Type B pancreatic cell (in vitro differentiated cells): ENCODE results near the gene HLA-DPA1. TPM values are rescaled to one million over a fixed set of nuclear protein-coding genes. Genes with fewer than 3 reads are reported as not detected.
A peak's percentile ranks its signal among the peaks of the same experiment; 100 is the strongest.

Experiments used
- DNase-seq: peaks from one replicate; pipeline ENCODE4 v3.0.0; 2021; ENCODE audit warnings: mixed read lengths; ENCODE audit not compliant: unreplicated experiment; ENCODE audit errors: extremely low spot score
- H3K27ac Mint-ChIP-seq: 2 replicates; pipeline ENCODE4 v1.8.0; 2021; ENCODE audit warnings: mild to moderate bottlenecking, mixed read lengths
- H3K27me3 Mint-ChIP-seq: 2 replicates; pipeline ENCODE4 v1.8.0; 2021; ENCODE audit warnings: mixed read lengths
- H3K36me3 Mint-ChIP-seq: 2 replicates; pipeline ENCODE4 v1.8.0; 2021; ENCODE audit warnings: mixed read lengths
- H3K4me1 Mint-ChIP-seq: one replicate; pipeline ENCODE4 v1.8.0; 2021; ENCODE audit warnings: mixed read lengths; ENCODE audit not compliant: unreplicated experiment
- H3K4me3 Mint-ChIP-seq: 2 replicates; pipeline ENCODE4 v1.8.0; 2021; ENCODE audit warnings: mild to moderate bottlenecking, mixed read lengths
- H3K9me3 Mint-ChIP-seq: 2 replicates; pipeline ENCODE4 v1.8.0; 2021; ENCODE audit warnings: mixed read lengths
- CTCF ChIP-seq: fragments of 200-600 bp; sonication (generic); conservative IDR thresholded peaks from 2 replicates; pipeline ENCODE4 v1.5.0; 2021; ENCODE audit warnings: antibody characterized with exemption, mild to moderate bottlenecking
- total RNA-seq: library from RNA; stranded (reverse); gene quantifications from 2 replicates; pipeline ENCODE4 v1.2.1, GENCODE V29; 2021; ENCODE audit warnings: low replicate concordance

Gene HLA-DPA1
- total RNA-seq, 1 donor from 2014 or later = 2.6 TPM

GRCh38 chr6:33116841-33117711, 43.6 kb upstream of the HLA-DPA1 start:
- no peak for DNase-seq
- H3K9me3 Mint-ChIP-seq = no peaks in the 10 kb centered on the region
- H3K4me3 Mint-ChIP-seq = peak overlapping the region; percentile 78
- peak overlapping the region; percentile 37 for H3K27ac Mint-ChIP-seq
- no peaks in the 10 kb centered on the region for H3K36me3 Mint-ChIP-seq
- peaks cover 21% of the 10 kb centered on the region for H3K4me1 Mint-ChIP-seq
- peaks cover 89% of the 10 kb centered on the region for H3K27me3 Mint-ChIP-seq
- no peak for TF ChIP-seq CTCF

GRCh38 chr6:33116417-33116816, 43.0 kb upstream of the HLA-DPA1 start:
- no peak for DNase-seq
- H3K9me3 Mint-ChIP-seq = no peaks in the 10 kb centered on the region

GRCh38 chr6:33114406-33114805, 41.0 kb upstream of the HLA-DPA1 start:
- Mint-ChIP-seq H3K27me3 (peaks cover 95% of the 10 kb centered on the region), H3K27ac (no peak overlapping the region), H3K4me3 (no peak overlapping the region), H3K4me1 (peaks cover 21% of the 10 kb centered on the region), H3K36me3 (no peaks in the 10 kb centered on the region), H3K9me3 (no peaks in the 10 kb centered on the region)
- no peak for DNase-seq
- TF ChIP-seq CTCF = no peak

More at GRCh38 chr6:33116417-33116816, 43.0 kb upstream of the HLA-DPA1 start:
- Mint-ChIP-seq H3K27ac (peak overlapping the region; percentile 31), H3K4me3 (peak overlapping the region; percentile 78), H3K27me3 (peaks cover 88% of the 10 kb centered on the region), H3K4me1 (peaks cover 21% of the 10 kb centered on the region), H3K36me3 (no peaks in the 10 kb centered on the region)
- TF ChIP-seq CTCF = no peak

GRCh38 chr6:33113755-33114154, 40.3 kb upstream of the HLA-DPA1 start:
- Mint-ChIP-seq H3K36me3 (no peaks in the 10 kb centered on the region), H3K27ac (no peak overlapping the region), H3K4me3 (no peak overlapping the region), H3K4me1 (peaks cover 21% of the 10 kb centered on the region), H3K27me3 (peaks cover 95% of the 10 kb centered on the region), H3K9me3 (no peaks in the 10 kb centered on the region)
- TF ChIP-seq CTCF = no peak
- no peak for DNase-seq

- Mint-ChIP-seq H3K27me3 (peaks cover 94% of the 10 kb centered on the region), H3K36me3 (no peaks in the 10 kb centered on the region), H3K4me3 (no peak overlapping the region), H3K27ac (no peak overlapping the region), H3K9me3 (no peaks in the 10 kb centered on the region), H3K4me1 (peaks cover 7% of the 10 kb centered on the region)
- no peak for TF ChIP-seq CTCF
- DNase-seq = no peak
Measured at GRCh38 chr6:33112148-33112547, 38.7 kb upstream of the HLA-DPA1 start.
